ENCODE data around the gene WEE1.

The WEE1 gene

DNA sequence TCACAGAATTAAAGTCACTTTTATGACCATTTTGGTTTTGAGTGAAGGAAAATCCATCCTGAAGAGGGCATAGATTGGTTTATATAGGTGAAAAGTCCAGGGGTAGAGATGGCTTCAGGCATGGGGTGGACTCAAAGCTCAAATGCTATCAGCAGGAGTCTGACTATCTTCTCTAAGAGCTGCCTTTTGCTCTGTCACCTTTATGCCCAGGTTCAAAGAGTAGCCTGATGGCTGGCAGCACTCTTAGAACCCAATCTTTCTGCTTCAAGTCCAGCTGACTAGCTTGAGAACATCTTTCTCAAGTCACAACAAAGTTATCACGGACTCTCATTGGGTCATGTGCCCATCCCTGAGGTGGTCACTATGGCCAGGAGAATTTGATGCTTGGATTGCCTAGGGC is 63.2 kb downstream of the WEE1 start:
- Histone ChIP-seq H3K27ac (ENCODE audit: extremely low read depth, low read depth, low read length) (no peak overlapping the region), H3K36me3 (ENCODE audit: control insufficient read depth in 2 of 2, insufficient read depth in 1 of 2, low read length in 2 of 2) (no peaks in the 10 kb centered on the region), H3K9me3 (ENCODE audit: control insufficient read depth, insufficient read depth, low read depth, low read length) (no peaks in the 10 kb centered on the region), H3K4me1 (ENCODE audit: control insufficient read depth, insufficient read depth, low read length) (no peaks in the 10 kb centered on the region), H3K4me3 (ENCODE audit: low read depth, low read length) (no peak overlapping the region)
- ChIA-PET CTCF (no interaction called here), POLR2A (no interaction called here)
- TF ChIP-seq GLI2 (tag by site-specific recombination; IDR thresholded peaks at IDR 0.05; ENCODE audit: borderline replicate concordance, low read depth) (no peak), ZNF423 (tag by site-specific recombination; IDR thresholded peaks at IDR 0.05) (no peak), ZNF223 (tag by site-specific recombination; IDR thresholded peaks at IDR 0.05) (no peak)
- TF ChIP-seq, protein P1, sequence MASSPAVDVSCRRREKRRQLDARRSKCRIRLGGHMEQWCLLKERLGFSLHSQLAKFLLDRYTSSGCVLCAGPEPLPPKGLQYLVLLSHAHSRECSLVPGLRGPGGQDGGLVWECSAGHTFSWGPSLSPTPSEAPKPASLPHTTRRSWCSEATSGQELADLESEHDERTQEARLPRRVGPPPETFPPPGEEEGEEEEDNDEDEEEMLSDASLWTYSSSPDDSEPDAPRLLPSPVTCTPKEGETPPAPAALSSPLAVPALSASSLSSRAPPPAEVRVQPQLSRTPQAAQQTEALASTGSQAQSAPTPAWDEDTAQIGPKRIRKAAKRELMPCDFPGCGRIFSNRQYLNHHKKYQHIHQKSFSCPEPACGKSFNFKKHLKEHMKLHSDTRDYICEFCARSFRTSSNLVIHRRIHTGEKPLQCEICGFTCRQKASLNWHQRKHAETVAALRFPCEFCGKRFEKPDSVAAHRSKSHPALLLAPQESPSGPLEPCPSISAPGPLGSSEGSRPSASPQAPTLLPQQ (tag by site-specific recombination; IDR thresholded peaks at IDR 0.05), result no peak
- TF ChIP-seq, protein P2, sequence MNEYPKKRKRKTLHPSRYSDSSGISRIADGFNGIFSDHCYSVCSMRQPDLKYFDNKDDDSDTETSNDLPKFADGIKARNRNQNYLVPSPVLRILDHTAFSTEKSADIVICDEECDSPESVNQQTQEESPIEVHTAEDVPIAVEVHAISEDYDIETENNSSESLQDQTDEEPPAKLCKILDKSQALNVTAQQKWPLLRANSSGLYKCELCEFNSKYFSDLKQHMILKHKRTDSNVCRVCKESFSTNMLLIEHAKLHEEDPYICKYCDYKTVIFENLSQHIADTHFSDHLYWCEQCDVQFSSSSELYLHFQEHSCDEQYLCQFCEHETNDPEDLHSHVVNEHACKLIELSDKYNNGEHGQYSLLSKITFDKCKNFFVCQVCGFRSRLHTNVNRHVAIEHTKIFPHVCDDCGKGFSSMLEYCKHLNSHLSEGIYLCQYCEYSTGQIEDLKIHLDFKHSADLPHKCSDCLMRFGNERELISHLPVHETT (tag by site-specific recombination; IDR thresholded peaks at IDR 0.05), result no peak

DNA sequence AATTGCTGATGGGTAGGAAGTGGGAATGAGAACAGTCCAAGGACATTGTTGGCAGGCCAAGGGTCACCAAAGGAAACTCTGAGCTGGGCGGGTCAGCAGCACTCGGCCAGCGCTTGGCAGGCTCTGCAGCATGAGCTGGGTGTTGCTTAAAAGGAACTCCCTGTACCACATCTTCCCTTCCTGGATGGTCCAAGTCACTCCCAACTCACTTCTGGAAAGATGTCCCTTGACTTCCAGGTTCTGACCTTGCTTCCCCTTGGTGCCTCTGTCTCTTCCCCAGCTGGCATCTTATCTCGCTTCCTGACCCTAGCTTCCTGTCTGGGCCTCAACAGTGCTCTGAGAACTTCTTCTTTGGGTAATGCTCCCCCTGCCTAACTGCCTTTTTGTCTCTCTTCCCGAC is 65.6 kb downstream of the WEE1 start:
- TF ChIP-seq ZNF777 (tag by site-specific recombination; IDR thresholded peaks at IDR 0.05; ENCODE audit: borderline replicate concordance) (no peak), MZF1 (tag by site-specific recombination; IDR thresholded peaks at IDR 0.05; ENCODE audit: borderline replicate concordance) (no peak), EGR2 (tag by site-specific recombination; IDR thresholded peaks at IDR 0.05; ENCODE audit: low read depth) (no peak)
- Histone ChIP-seq H3K36me3 (ENCODE audit: control insufficient read depth in 2 of 2, insufficient read depth in 1 of 2, low read length in 2 of 2) (no peaks in the 10 kb centered on the region), H3K4me1 (ENCODE audit: control insufficient read depth, insufficient read depth, low read length) (no peaks in the 10 kb centered on the region), H3K9me3 (ENCODE audit: control insufficient read depth, insufficient read depth, low read depth, low read length) (no peaks in the 10 kb centered on the region), H3K27ac (ENCODE audit: extremely low read depth, low read depth, low read length) (no peak overlapping the region), H3K4me3 (ENCODE audit: low read depth, low read length) (no peak overlapping the region)
- ChIA-PET POLR2A (interaction anchor here (0.8 kb wide), 1 partner anchor 41 kb away, joined by 3 read pairs; no protein-coding TSS in a partner anchor), CTCF (interaction anchor here (0.9 to 1.4 kb wide), 2 partner anchors 14 to 26 kb away, joined by 4 to 5 read pairs; no protein-coding TSS in a partner anchor)

Data from HEK293 (cell line).